ENCODE measurements around the gene TAMM41. TPM values are rescaled to one million over a fixed set of nuclear protein-coding genes. Genes with fewer than 3 reads are reported as not detected.

Gene TAMM41
- total and polyA plus RNA-seq, 9 of the 15 experiments (the other 6 are each of a cell fraction or from before 2014, with no cell fraction given): 8.6 to 74.6 (median 29.3) TPM

DNA sequence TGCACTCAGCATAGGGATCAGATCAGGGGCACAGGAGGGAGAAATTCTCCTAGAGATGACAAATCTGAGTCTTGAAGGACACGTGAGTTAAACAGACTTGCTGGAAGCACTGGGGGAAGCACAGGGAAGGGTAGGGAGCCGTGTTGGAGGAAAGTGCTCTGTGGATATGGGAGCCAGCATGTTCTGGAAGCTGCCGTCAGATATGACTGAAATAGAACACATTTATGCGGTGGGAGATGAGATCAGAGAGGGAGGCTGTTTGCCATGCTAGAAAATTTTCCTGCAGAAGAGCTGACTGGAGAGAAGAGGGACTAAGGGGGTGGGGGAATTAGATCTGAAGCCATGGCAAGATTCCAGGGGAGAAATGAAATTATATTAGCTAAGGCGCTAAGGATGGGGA, 1.8 kb downstream of the TAMM41 start:
- in situ Hi-C loops (cut with MboI): no loop called here

More for the DNA sequence above, 1.8 kb downstream of the TAMM41 start:
- Histone ChIP-seq H2AFZ (ENCODE audit: low read depth, low read length) (no peak overlapping the region), H3K27me3 (ENCODE audit: control insufficient read depth in 2 of 2, insufficient read depth in 2 of 2, low read length in 2 of 2) (no peaks in the 10 kb centered on the region), H3K4me3 (peak overlapping the region; percentile 91; the same call in 1 of the 2 replicates), H3K79me2 (ENCODE audit: control insufficient read depth, insufficient read depth, low read length) (peaks cover 27% of the 10 kb centered on the region), H4K20me1 (replicated peaks; ENCODE audit: control insufficient read depth, insufficient read depth, low read length) (no peaks in the 10 kb centered on the region), H3K9me1 (ENCODE audit: control insufficient read depth, insufficient read depth, low read length) (no peaks in the 10 kb centered on the region), H3K4me2 (ENCODE audit: insufficient read depth, low read length) (peak overlapping the region; percentile 96; the same call in 1 of the 2 replicates), H3K9me3 (replicated peaks; ENCODE audit: control insufficient read depth, insufficient read depth, low read depth, low read length) (peaks cover 4% of the 10 kb centered on the region; the same call in 1 of the 2 replicates), H3K36me3 (ENCODE audit: control insufficient read depth, insufficient read depth, low read length) (peaks cover 51% of the 10 kb centered on the region), H3K9ac (ENCODE audit: insufficient read depth in 1 of 2, low read depth in 2 of 2, low read length in 2 of 2) (peak overlapping the region; percentile 39 to 93; a peak in 2 of 4 replicates), H3K27ac (ENCODE audit: extremely low read depth, low read depth, low read length) (no peak overlapping the region), H3K4me1 (replicated peaks in 1 of 2; ENCODE audit: control insufficient read depth in 2 of 2, insufficient read depth in 2 of 2, low read length in 2 of 2) (peaks cover 7 to 10% of the 10 kb centered on the region in 2 experiments; a peak in 3 of 5 replicates)
- 74% methylated on average over 5 of the region's 5 CpGs for WGBS (ENCODE audit: insufficient coverage, low coverage, missing lambda C conversion rate)
- FAIRE-seq: no peak
- no TSS peak for BruUV-seq (replicated peaks)
- TF ChIP-seq, protein P1, sequence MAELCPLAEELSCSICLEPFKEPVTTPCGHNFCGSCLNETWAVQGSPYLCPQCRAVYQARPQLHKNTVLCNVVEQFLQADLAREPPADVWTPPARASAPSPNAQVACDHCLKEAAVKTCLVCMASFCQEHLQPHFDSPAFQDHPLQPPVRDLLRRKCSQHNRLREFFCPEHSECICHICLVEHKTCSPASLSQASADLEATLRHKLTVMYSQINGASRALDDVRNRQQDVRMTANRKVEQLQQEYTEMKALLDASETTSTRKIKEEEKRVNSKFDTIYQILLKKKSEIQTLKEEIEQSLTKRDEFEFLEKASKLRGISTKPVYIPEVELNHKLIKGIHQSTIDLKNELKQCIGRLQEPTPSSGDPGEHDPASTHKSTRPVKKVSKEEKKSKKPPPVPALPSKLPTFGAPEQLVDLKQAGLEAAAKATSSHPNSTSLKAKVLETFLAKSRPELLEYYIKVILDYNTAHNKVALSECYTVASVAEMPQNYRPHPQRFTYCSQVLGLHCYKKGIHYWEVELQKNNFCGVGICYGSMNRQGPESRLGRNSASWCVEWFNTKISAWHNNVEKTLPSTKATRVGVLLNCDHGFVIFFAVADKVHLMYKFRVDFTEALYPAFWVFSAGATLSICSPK (IDR thresholded peaks at IDR 0.05; ENCODE audit: borderline replicate concordance): no peak
- no peak for TF ChIP-seq POLR2B (IDR thresholded peaks at IDR 0.05; ENCODE audit: low read depth, partially characterized antibody)
- no peak for TF ChIP-seq TAF7 (tag; IDR thresholded peaks at IDR 0.05)
- TF ChIP-seq WHSC1 (IDR thresholded peaks at IDR 0.05; ENCODE audit: low read length): no peak
- TF ChIP-seq FOXM1 (IDR thresholded peaks at IDR 0.05; ENCODE audit: low read depth): no peak
- TF ChIP-seq FOXM1 (CRISPR knock-in tag; IDR thresholded peaks at IDR 0.05; ENCODE audit: low read depth): no peak
- CTCF ChIA-PET (ENCODE audit: low intra/inter-chr PET ratio): no interaction called here
- intact Hi-C loops (cut with micrococcal nuclease): loop anchor here (5.0 kb wide), 1 partner anchor 332 kb away; no protein-coding TSS in a partner anchor
- POLR2A ChIA-PET: interaction anchor here (0.6 to 0.8 kb wide), 4 partner anchors 191 to 1240 kb away, joined by 3 to 4 read pairs (median 3); no protein-coding TSS in a partner anchor
- ATAC-seq: no peak
- DNase-seq (ENCODE audit: extremely low read depth in 1 of 4, low spot score in 3 of 4): no peak

Measured in K562 (cell line).